BJ (cell line): Measurements from ENCODE around the gene CFAP410. TPM values are rescaled to one million over a fixed set of nuclear protein-coding genes. Genes with fewer than 3 reads are reported as not detected.

Experiments
- CTCF ChIA-PET: fragments of 350-600 bp; formaldehyde crosslinking; extraction: SDS; loops from one replicate; lab custom pipeline; 2021; ENCODE audit warnings: antibody characterized with exemption, inconsistent platforms; lab: Yijun Ruan, JAX
- POLR2A ChIA-PET: fragments of 300-600 bp; sonication (Branson Sonifier 250); formaldehyde crosslinking; extraction: SDS; loops from one replicate; lab custom pipeline; 2021; ENCODE audit warnings: antibody characterized with exemption; lab: Charles Lee
- DNase-seq: peaks from one replicate; pipeline ENCODE4 v3.0.0-alpha.2; 2011; ENCODE audit warnings: low read depth
- H3K27me3 ChIP-seq: 2 replicates; pipeline ENCODE4 v1.6.0; 2011; ENCODE audit warnings: low read length; ENCODE audit not compliant: control insufficient read depth, insufficient read depth
- H3K36me3 ChIP-seq: 2 replicates; pipeline ENCODE4 v1.5.1; 2011; ENCODE audit warnings: low read length; ENCODE audit not compliant: control insufficient read depth, insufficient read depth
- H3K4me3 ChIP-seq: 2 replicates; pipeline ENCODE4 v1.5.1; 2011; ENCODE audit warnings: low read depth, mild to moderate bottlenecking, control low read depth, low read length
- polyA plus RNA-seq: library from polyadenylated mRNA; depleted of rRNA; stranded (reverse); fragments of >200 nt; gene quantifications from 2 replicates; pipeline ENCODE4 v1.2.3, GENCODE V29; 2011
- TF ChIP-seq, protein P1 (sequence below): IDR thresholded peaks from 2 replicates; pipeline ENCODE4 v1.5.1; 2011; ENCODE audit warnings: low read depth, mild to moderate bottlenecking, control low read depth, inconsistent platforms, low read length, moderate library complexity; ENCODE audit not compliant: insufficient read depth

Gene CFAP410
- polyA plus RNA-seq, 1 experiment, result 13.5 TPM

- POLR2A ChIA-PET, result no interaction called here
- no peaks in the 10 kb centered on the region for H3K36me3 ChIP-seq
- no peak overlapping the region for H3K4me3 ChIP-seq
- CTCF ChIA-PET, result no interaction called here
- DNase-seq, result no peak
- TF ChIP-seq, protein P1, sequence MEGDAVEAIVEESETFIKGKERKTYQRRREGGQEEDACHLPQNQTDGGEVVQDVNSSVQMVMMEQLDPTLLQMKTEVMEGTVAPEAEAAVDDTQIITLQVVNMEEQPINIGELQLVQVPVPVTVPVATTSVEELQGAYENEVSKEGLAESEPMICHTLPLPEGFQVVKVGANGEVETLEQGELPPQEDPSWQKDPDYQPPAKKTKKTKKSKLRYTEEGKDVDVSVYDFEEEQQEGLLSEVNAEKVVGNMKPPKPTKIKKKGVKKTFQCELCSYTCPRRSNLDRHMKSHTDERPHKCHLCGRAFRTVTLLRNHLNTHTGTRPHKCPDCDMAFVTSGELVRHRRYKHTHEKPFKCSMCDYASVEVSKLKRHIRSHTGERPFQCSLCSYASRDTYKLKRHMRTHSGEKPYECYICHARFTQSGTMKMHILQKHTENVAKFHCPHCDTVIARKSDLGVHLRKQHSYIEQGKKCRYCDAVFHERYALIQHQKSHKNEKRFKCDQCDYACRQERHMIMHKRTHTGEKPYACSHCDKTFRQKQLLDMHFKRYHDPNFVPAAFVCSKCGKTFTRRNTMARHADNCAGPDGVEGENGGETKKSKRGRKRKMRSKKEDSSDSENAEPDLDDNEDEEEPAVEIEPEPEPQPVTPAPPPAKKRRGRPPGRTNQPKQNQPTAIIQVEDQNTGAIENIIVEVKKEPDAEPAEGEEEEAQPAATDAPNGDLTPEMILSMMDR, result no peak
- peaks cover 23% of the 10 kb centered on the region for H3K27me3 ChIP-seq
These were observed 10.9 kb upstream of the CFAP410 start for GRCh38 chr21:44349847-44350772.

GRCh38 chr21:44349416-44349846, 10.2 kb upstream of the CFAP410 start:
- H3K27me3 ChIP-seq, result peaks cover 23% of the 10 kb centered on the region
- TF ChIP-seq, protein P1, result no peak
- H3K36me3 ChIP-seq, result no peaks in the 10 kb centered on the region
- ChIA-PET CTCF (no interaction called here), POLR2A (no interaction called here)
- DNase-seq, result no peak
- H3K4me3 ChIP-seq, result no peak overlapping the region

- Histone ChIP-seq H3K36me3 (no peaks in the 10 kb centered on the region), H3K4me3 (no peak overlapping the region), H3K27me3 (peaks cover 23% of the 10 kb centered on the region)
- no peak for DNase-seq
- TF ChIP-seq, protein P1, result no peak
- ChIA-PET POLR2A (no interaction called here), CTCF (no interaction called here)
These were observed 9.7 kb upstream of the CFAP410 start for GRCh38 chr21:44348861-44349260.

DNA sequence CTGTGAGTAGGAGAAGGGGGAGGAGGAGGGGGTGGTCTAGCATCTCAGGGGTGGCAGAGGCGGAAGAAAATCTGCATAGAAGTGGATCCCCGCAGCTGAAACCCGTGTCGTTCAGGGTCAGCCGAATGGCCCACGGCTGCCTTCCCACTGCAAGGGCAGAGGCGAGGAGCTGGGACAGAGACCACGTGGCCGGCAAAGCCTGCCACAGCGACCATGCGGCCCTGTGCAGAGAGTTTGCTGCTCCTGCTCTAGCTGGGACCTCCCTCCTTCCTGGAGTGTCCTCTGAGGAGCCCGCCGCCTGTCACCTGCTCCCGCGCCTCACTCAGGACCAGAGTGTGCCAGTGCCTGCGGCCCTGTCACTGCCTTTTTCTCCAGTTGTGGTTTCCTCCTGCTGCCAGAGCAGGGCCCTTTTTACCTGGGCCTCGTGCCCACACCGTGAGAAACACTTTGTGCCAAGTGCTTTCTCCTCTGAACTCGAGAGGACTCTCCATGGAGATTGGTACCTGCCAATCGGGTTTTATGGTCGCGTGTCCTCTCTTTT, 8.8 kb upstream of the CFAP410 start:
- POLR2A ChIA-PET, result no interaction called here
- Histone ChIP-seq H3K4me3 (no peak overlapping the region), H3K27me3 (peaks cover 23% of the 10 kb centered on the region), H3K36me3 (no peaks in the 10 kb centered on the region)
- no peak for DNase-seq
- TF ChIP-seq, protein P1, result no peak
- CTCF ChIA-PET, result no interaction called here

DNA sequence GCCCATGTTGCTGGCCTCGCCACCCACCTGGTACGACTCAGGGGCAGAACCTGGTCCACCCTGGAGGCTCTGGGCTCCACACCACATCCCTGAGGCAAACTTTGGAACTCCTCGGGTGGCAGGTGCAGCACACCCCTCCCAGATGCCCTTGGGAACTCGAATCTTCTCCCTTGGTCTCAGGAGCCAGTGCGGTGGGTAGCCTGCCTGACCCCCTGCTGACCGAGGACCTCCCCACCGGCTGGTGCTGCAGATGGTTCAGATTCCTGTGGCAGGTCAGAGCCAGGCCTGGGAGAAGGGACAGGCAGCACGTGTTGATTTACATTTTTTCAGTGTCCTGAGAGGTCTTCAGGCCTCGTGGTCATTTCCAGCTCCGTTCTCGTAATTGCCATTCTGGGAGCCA, 6.3 kb upstream of the CFAP410 start:
- CTCF ChIA-PET, result no interaction called here
- no peak for DNase-seq

More for the DNA sequence above, 6.3 kb upstream of the CFAP410 start:
- POLR2A ChIA-PET, result no interaction called here
- H3K4me3 ChIP-seq, result no peak overlapping the region
- no peaks in the 10 kb centered on the region for H3K36me3 ChIP-seq
- H3K27me3 ChIP-seq, result peaks cover 16% of the 10 kb centered on the region
- TF ChIP-seq, protein P1, result no peak
